ENCODE results near the gene FAM89A. TPM values are rescaled to one million over a fixed set of nuclear protein-coding genes. Genes with fewer than 3 reads are reported as not detected.
A peak's percentile ranks its signal among the peaks of the same experiment; 100 is the strongest.

Gene FAM89A
- total RNA-seq, result 7.7 and 22.5 TPM in 2 replicates

DNA sequence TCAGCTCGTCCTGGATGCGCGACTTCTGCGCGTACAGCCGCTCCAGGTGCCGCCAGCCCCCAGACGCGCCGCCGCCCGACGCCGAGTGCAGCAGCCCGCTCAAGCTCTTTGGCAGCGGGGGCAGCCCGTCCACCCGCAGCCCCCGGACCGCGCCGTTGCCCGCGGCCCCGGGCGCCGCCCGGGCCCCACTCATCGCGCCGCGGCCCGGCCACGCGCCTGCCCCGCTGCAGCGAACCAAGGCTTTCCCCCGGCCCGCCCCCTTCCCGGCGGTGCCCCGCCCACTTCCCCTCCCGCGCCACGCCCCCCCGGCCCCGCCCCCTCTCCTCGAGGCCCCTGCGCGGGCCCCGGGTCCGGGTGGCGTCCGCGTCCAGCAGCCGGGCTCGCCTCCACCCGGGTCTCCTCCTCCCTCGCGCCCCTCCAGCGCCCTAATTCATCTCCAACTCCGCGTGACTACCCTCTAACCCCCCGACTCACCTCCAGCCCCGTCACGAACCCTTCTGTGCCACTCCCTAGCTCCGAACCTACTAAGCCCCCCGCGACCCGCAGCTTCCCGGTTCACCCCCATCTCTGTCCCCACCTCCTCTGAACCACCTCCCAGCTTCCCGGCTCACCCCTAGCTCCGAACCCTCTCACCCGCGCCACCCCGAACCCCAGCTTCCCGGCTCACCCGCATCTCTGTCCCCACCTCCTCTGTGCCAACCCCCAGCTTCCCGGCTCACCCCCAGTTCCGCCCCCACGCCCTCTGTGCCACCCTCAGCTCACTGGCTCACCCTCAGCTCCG is at the start of gene FAM89A:
Gene FAM89A, minus strand, starts transcription at position 236 of the 781 bp plus-strand sequence. Its CDS starts 43 bp downstream, at position 193.
- H3K4me3 ChIP-seq (ENCODE audit: low read depth, low read length), result peak within 1 kb of the TSS; percentile 90
- TF ChIP-seq, protein P1, sequence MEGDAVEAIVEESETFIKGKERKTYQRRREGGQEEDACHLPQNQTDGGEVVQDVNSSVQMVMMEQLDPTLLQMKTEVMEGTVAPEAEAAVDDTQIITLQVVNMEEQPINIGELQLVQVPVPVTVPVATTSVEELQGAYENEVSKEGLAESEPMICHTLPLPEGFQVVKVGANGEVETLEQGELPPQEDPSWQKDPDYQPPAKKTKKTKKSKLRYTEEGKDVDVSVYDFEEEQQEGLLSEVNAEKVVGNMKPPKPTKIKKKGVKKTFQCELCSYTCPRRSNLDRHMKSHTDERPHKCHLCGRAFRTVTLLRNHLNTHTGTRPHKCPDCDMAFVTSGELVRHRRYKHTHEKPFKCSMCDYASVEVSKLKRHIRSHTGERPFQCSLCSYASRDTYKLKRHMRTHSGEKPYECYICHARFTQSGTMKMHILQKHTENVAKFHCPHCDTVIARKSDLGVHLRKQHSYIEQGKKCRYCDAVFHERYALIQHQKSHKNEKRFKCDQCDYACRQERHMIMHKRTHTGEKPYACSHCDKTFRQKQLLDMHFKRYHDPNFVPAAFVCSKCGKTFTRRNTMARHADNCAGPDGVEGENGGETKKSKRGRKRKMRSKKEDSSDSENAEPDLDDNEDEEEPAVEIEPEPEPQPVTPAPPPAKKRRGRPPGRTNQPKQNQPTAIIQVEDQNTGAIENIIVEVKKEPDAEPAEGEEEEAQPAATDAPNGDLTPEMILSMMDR (IDR thresholded peaks at IDR 0.05; ENCODE audit: insufficient read depth, low read depth, low read length), result no peak
- DNase-seq (ENCODE audit: low read depth), result peak; percentile 61

DNA sequence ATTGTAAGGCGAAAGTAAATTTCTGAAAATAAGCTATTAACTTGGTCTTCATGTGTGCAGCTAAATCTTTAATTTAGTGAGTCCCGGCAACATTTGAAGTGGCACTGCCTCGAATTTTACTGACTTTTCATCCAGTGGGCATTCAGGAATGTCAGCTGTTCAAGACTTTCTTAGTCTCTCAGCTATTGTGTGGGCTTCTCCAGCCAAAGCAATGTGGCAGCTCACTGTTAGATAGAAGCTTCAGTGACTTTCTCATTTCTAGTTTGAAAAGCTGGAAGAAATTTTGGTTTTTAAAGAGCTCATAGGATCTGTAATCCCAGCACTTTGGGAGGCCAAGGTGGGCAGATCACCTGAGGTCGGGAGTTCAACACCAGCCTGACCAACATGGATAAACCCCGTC is 44.3 kb upstream of the FAM89A start:
- DNase-seq (ENCODE audit: low read depth), result no peak
- H3K4me3 ChIP-seq (ENCODE audit: low read depth, low read length), result no peak overlapping the region
- TF ChIP-seq, protein P1 (IDR thresholded peaks at IDR 0.05; ENCODE audit: insufficient read depth, low read depth, low read length), result no peak

DNA sequence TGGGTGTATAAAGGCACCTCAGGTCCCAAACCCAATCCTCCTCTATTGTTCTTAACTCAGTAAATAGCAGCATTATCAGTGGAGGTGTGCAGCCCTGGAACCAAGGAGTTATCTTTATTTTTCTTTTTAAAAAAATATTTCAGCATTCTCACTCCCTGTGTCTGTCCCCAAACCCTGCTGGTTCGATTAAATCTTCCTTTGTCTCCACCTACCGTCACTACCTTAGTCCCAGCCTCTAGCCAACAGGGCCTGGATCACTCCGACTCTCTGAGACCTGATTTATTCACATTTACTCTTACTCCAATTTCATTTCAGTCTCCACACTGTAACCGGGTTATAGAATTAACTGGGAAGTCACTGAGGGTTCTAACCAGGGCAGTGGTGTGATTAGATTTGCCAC is 39.1 kb upstream of the FAM89A start:
- no peak for DNase-seq (ENCODE audit: low read depth)
- TF ChIP-seq, protein P1 (IDR thresholded peaks at IDR 0.05; ENCODE audit: insufficient read depth, low read depth, low read length), result no peak
- H3K4me3 ChIP-seq (ENCODE audit: low read depth, low read length), result no peak overlapping the region

DNA sequence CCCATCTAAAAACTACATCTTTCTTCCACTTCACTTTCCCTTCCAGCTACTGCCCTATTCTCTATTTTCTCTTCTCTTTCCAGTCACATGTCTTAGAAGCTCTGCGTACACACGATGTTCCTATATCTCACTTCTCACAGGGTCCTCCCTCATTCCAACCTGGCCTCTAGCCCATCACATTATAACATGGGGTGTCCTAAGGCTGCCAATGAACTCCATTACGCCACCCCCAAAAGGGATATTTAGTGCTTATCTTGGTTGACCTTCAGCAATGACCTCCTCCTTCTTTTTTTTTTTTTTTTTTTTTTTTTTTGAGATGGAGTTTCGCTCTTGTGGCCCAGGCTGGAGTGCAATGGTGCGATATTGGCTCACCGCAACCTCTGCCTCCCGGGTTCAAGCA is 38.2 kb upstream of the FAM89A start:
- H3K4me3 ChIP-seq (ENCODE audit: low read depth, low read length), result no peak overlapping the region
- no peak for DNase-seq (ENCODE audit: low read depth)
- TF ChIP-seq, protein P1 (IDR thresholded peaks at IDR 0.05; ENCODE audit: insufficient read depth, low read depth, low read length), result no peak

DNA sequence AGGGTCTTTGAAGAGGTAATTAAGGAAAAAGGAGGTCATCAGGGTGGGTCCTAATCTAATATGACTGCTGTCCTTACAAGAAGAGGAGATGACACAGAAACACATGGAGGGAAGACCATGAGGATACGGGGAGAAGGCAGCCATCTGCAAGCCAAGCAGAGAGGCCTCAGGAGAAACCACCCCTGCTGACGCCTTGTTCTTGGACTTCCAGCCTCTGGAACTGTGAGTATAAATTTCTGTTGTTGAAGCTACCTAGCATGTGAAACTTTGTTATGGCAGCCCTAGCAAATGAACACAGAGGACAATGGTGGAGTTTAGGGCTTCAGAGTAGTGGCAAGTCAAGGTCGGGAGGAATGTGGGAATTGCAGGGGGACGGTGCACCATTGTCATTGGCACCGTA is 36.7 kb upstream of the FAM89A start:
- TF ChIP-seq, protein P1 (IDR thresholded peaks at IDR 0.05; ENCODE audit: insufficient read depth, low read depth, low read length), result no peak
- no peak overlapping the region for H3K4me3 ChIP-seq (ENCODE audit: low read depth, low read length)
- DNase-seq (ENCODE audit: low read depth), result no peak

DNA sequence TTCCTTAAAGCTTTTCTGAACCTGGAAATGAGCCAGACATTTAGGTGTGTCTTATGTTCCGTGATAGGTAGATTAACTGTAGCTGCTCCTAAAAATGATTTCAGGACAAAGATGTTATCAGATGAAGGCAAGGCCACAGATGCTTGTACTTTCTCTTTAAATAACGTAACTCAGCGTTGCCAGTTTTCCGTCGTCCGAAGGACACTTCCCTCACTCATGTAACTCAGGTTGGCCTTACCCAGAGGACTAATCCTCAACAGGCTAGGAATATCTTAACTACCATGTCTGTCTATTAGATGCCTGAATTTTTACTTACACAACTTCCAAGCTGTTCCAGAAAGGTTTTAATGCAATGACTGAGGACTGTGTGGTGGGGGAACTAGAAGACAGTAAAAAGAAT is 35.4 kb upstream of the FAM89A start:
- no peak for DNase-seq (ENCODE audit: low read depth)
- TF ChIP-seq, protein P1 (IDR thresholded peaks at IDR 0.05; ENCODE audit: insufficient read depth, low read depth, low read length), result no peak
- no peak overlapping the region for H3K4me3 ChIP-seq (ENCODE audit: low read depth, low read length)
